H1 (cell line): ENCODE results near the gene LAS1L. TPM values are rescaled to one million over a fixed set of nuclear protein-coding genes. Genes with fewer than 3 reads are reported as not detected.

Source experiments
- CTCF ChIA-PET: fragments of 300-600 bp; sonication (Branson Sonifier 250); formaldehyde crosslinking; loops from one replicate; lab custom pipeline; 2021; ENCODE audit not compliant: partially characterized antibody; lab: Charles Lee
- POLR2A ChIA-PET: fragments of 300-600 bp; sonication (Branson Sonifier 250); formaldehyde crosslinking; loops from one replicate; lab custom pipeline; 2021; ENCODE audit warnings: inconsistent platforms; ENCODE audit not compliant: partially characterized antibody; lab: Charles Lee
- DNase-seq, 2 experiments: peaks; one replicate each; pipeline versions ENCODE4 v3.0.0 to v3.0.0-alpha.2; 2010 to 2022; ENCODE audit warnings: low spot score in 2 of 2, low read depth in 1 of 2, mixed read lengths in 1 of 2
- FAIRE-seq: peaks from 2 replicates; lab custom pipeline; 2011; peaks lifted over from hg19 to GRCh38; lab: Jason Lieb, UNC
- H2AFZ ChIP-seq: 2 replicates; pipeline ENCODE4 v1.8.1; 2012; ENCODE audit warnings: low read length, inconsistent platforms
- H2AK5ac ChIP-seq: 2 replicates; pipeline ENCODE4 v1.6.1; 2013; ENCODE audit warnings: low read depth, low read length
- H2BK120ac ChIP-seq: replicated peaks from 2 replicates; pipeline ENCODE3; 2013; ENCODE audit warnings: low read depth, low read length, inconsistent platforms
- H2BK12ac ChIP-seq: 2 replicates; pipeline ENCODE4 v1.6.1; 2013; ENCODE audit warnings: low read depth, low read length
- H2BK15ac ChIP-seq: 2 replicates; pipeline ENCODE4 v1.6.1; 2013; ENCODE audit warnings: low read length
- H2BK20ac ChIP-seq: 2 replicates; pipeline ENCODE4 v1.6.1; 2013; ENCODE audit warnings: low read length
- H2BK5ac ChIP-seq: 2 replicates; pipeline ENCODE4 v1.6.1; 2013; ENCODE audit warnings: low read depth, low read length
- H3K14ac ChIP-seq: 2 replicates; pipeline ENCODE4 v1.6.1; 2013; ENCODE audit warnings: inconsistent platforms; ENCODE audit not compliant: insufficient read length
- H3K18ac ChIP-seq: 2 replicates; pipeline ENCODE4 v1.6.1; 2013; ENCODE audit warnings: low read length; ENCODE audit errors: extremely low read depth
- H3K23ac ChIP-seq: 2 replicates; pipeline ENCODE4 v1.6.1; 2013; ENCODE audit warnings: inconsistent platforms; ENCODE audit not compliant: insufficient read length
- H3K23me2 ChIP-seq: 2 replicates; pipeline ENCODE4 v1.6.1; 2013; ENCODE audit warnings: low read depth, low read length
- H3K27ac ChIP-seq: 2 replicates; pipeline ENCODE4 v1.6.1; 2011; ENCODE audit warnings: low read depth, low read length, inconsistent platforms
- H3K27me3 ChIP-seq, 4 experiments: replicated peaks in 1 of 4; 1 replicate in 1 of 4; 2 replicates in 3 of 4; pipeline versions ENCODE4 v1.6.1 to v1.8.1; 2011 to 2013; ENCODE audit warnings: low read length in 3 of 4, mild to moderate bottlenecking in 3 of 4, inconsistent platforms in 2 of 4, mixed read lengths in 2 of 4, moderate library complexity in 1 of 4; ENCODE audit not compliant: control insufficient read depth in 3 of 4, insufficient read depth in 3 of 4; ENCODE audit errors: extremely low read depth in 1 of 4
- H3K36me3 ChIP-seq, 4 experiments: 2 replicates each; pipeline versions ENCODE4 v1.6.1 to v1.8.1; 2011 to 2013; ENCODE audit warnings: mild to moderate bottlenecking in 4 of 4, low read length in 3 of 4, moderate library complexity in 2 of 4, control low read depth in 1 of 4, inconsistent platforms in 1 of 4; ENCODE audit not compliant: insufficient read depth in 4 of 4, control insufficient read depth in 2 of 4
- H3K4ac ChIP-seq: replicated peaks from 2 replicates; pipeline ENCODE3; 2013; ENCODE audit warnings: low read length, low read depth, mixed read lengths, inconsistent platforms; ENCODE audit not compliant: insufficient read length
- H3K4me1 ChIP-seq, 4 experiments: replicated peaks in 1 of 4; 1 replicate in 1 of 4; 2 replicates in 3 of 4; pipeline versions ENCODE4 v1.6.1 to v1.8.1; 2011 to 2013; ENCODE audit warnings: low read length in 3 of 4, inconsistent platforms in 2 of 4, mixed read lengths in 1 of 4; ENCODE audit not compliant: insufficient read depth in 4 of 4, control insufficient read depth in 3 of 4
- H3K4me2 ChIP-seq, 2 experiments: 2 replicates each; pipeline versions ENCODE4 v1.6.1 to v1.8.1; 2011 to 2013; ENCODE audit warnings: low read depth in 2 of 2, low read length in 2 of 2, control low read depth in 1 of 2, inconsistent platforms in 1 of 2, mild to moderate bottlenecking in 1 of 2; ENCODE audit not compliant: insufficient read depth in 1 of 2
- H3K4me3 ChIP-seq, 4 experiments: fragments of 200-600, 300-600 bp in 1 of 4; sonication (generic), shearing (Covaris generic), sonication (Bioruptor Twin) in 1 of 4; 2 replicates each; pipeline versions ENCODE4 v1.5.1 to v1.8.1; 2011 to 2016; ENCODE audit warnings: low read length in 4 of 4, low read depth in 3 of 4, control low read depth in 2 of 4, inconsistent platforms in 2 of 4, mild to moderate bottlenecking in 2 of 4, mixed read lengths in 1 of 4, moderate library complexity in 1 of 4; ENCODE audit not compliant: insufficient read depth in 2 of 4; ENCODE audit errors: extremely low read depth in 1 of 4
- H3K56ac ChIP-seq: replicated peaks from 2 replicates; pipeline ENCODE3; 2013; ENCODE audit warnings: low read depth, mild to moderate bottlenecking, mixed read lengths, low read length, inconsistent platforms; ENCODE audit not compliant: insufficient read length
- H3K79me1 ChIP-seq: 2 replicates; pipeline ENCODE4 v1.6.1; 2013; ENCODE audit warnings: low read depth, low read length, control low read depth
- H3K79me2 ChIP-seq, 2 experiments: 2 replicates each; pipeline versions ENCODE4 v1.6.1 to v1.8.1; 2012 to 2013; ENCODE audit warnings: low read length in 2 of 2, mild to moderate bottlenecking in 2 of 2, inconsistent platforms in 1 of 2; ENCODE audit not compliant: insufficient read depth in 2 of 2, control insufficient read depth in 1 of 2
- H3K9ac ChIP-seq, 4 experiments: replicated peaks in 1 of 4; 1 replicate in 1 of 4; 2 replicates in 3 of 4; pipeline versions ENCODE4 v1.6.1 to v1.8.1; 2011 to 2013; ENCODE audit warnings: low read depth in 3 of 4, low read length in 3 of 4, control low read depth in 2 of 4, mild to moderate bottlenecking in 2 of 4, moderate library complexity in 2 of 4, inconsistent platforms in 1 of 4; ENCODE audit errors: extremely low read depth in 1 of 4
- H3K9me3 ChIP-seq, 2 experiments: 2 replicates each; pipeline versions ENCODE4 v1.6.1 to v1.8.1; 2012 to 2013; ENCODE audit warnings: mild to moderate bottlenecking in 2 of 2, moderate library complexity in 2 of 2, control low read depth in 1 of 2, inconsistent platforms in 1 of 2, low read depth in 1 of 2, low read length in 1 of 2, mixed read lengths in 1 of 2; ENCODE audit not compliant: insufficient read depth in 2 of 2
- H4K20me1 ChIP-seq, 2 experiments: replicated peaks in 1 of 2; 2 replicates each; pipeline versions ENCODE3 to v1.8.1; 2011 to 2013; ENCODE audit warnings: inconsistent platforms in 2 of 2, low read length in 2 of 2, mild to moderate bottlenecking in 1 of 2; ENCODE audit not compliant: insufficient read depth in 2 of 2, control insufficient read depth in 1 of 2
- H4K5ac ChIP-seq: 2 replicates; pipeline ENCODE4 v1.6.1; 2013; ENCODE audit warnings: low read length, low read depth, mixed read lengths, inconsistent platforms; ENCODE audit not compliant: insufficient read length
- H4K8ac ChIP-seq: 2 replicates; pipeline ENCODE4 v1.8.0; 2013; ENCODE audit warnings: mild to moderate bottlenecking, moderate library complexity, low read length, inconsistent platforms; ENCODE audit not compliant: insufficient read depth; ENCODE audit errors: extremely low read depth
- H4K91ac ChIP-seq: replicated peaks from 2 replicates; pipeline ENCODE3; 2013; ENCODE audit warnings: low read length, mixed read lengths, inconsistent platforms; ENCODE audit not compliant: insufficient read length
- ASH2L ChIP-seq: fragments of 200-600, 300-600 bp; sonication (generic); IDR thresholded peaks from one replicate; pipeline ENCODE4 v1.7.1; 2017; ENCODE audit warnings: low read length
- BACH1 ChIP-seq: IDR thresholded peaks from 2 replicates; pipeline ENCODE4 v1.6.1; 2012; ENCODE audit warnings: low read length, improper control_type of control experiment
- CBX5 ChIP-seq: fragments of 300-800, 300-1000 bp; sonication (generic); IDR thresholded peaks from 2 replicates; pipeline ENCODE4 v1.7.1; 2016; ENCODE audit warnings: antibody characterized with exemption, low read length, low read depth
- CBX8 ChIP-seq: fragments of 300-800, 300-1000 bp; sonication (generic); IDR thresholded peaks from 2 replicates; pipeline ENCODE4 v1.7.1; 2016; ENCODE audit warnings: low read depth, low read length, borderline replicate concordance
- JUN ChIP-seq: IDR thresholded peaks from 2 replicates; pipeline ENCODE4 v1.6.1; 2011; ENCODE audit warnings: low read depth, mild to moderate bottlenecking, improper control_type of control experiment, low read length
- JUND ChIP-seq: IDR thresholded peaks from 2 replicates; pipeline ENCODE4 v1.6.1; 2011; ENCODE audit warnings: mild to moderate bottlenecking, improper control_type of control experiment, low read length
- KDM4A ChIP-seq: IDR thresholded peaks from one replicate; pipeline ENCODE4 v1.7.1; 2012; ENCODE audit warnings: low read depth, mild to moderate bottlenecking, moderate library complexity, low read length, inconsistent platforms; ENCODE audit not compliant: severe bottlenecking
- MAFK ChIP-seq: IDR thresholded peaks from 2 replicates; pipeline ENCODE4 v1.6.1; 2012; ENCODE audit warnings: low read depth, mild to moderate bottlenecking, improper control_type of control experiment, low read length
- NRF1 ChIP-seq: IDR thresholded peaks from 2 replicates; pipeline ENCODE4 v1.6.1; 2011; ENCODE audit warnings: mild to moderate bottlenecking, low read depth, low read length, improper control_type of control experiment
- POLR2A ChIP-seq, 2 experiments: IDR thresholded peaks; 1 replicate in 1 of 2; 2 replicates in 1 of 2; pipeline ENCODE4 v1.6.1; 2011; ENCODE audit warnings: low read depth in 2 of 2, low read length in 2 of 2, mild to moderate bottlenecking in 2 of 2; ENCODE audit errors: control extremely low read depth in 1 of 2
- POU5F1 ChIP-seq: IDR thresholded peaks from 2 replicates; pipeline ENCODE4 v1.6.1; 2011; ENCODE audit warnings: low read depth, mild to moderate bottlenecking, low read length, moderate library complexity
- RBBP5 ChIP-seq: IDR thresholded peaks from 2 replicates; pipeline ENCODE4 v1.7.1; 2012; ENCODE audit warnings: low read depth, mild to moderate bottlenecking, inconsistent platforms, low read length, moderate library complexity, borderline replicate concordance
- RNF2 ChIP-seq: fragments of 200-900, 300-1000 bp; sonication (generic); IDR thresholded peaks from 2 replicates; pipeline ENCODE4 v1.7.1; 2016; ENCODE audit warnings: borderline replicate concordance, low read depth, mild to moderate bottlenecking, antibody characterized with exemption, low read length; ENCODE audit not compliant: poor library complexity, severe bottlenecking; ENCODE audit errors: missing control alignments
- SIN3A ChIP-seq, 2 experiments: IDR thresholded peaks in 1 of 2; conservative IDR thresholded peaks in 1 of 2; 2 replicates each; pipeline ENCODE4 v1.6.1; 2011 to 2012; ENCODE audit warnings: low read length in 2 of 2, improper control_type of control experiment in 1 of 2, low read depth in 1 of 2, mild to moderate bottlenecking in 1 of 2
- SP4 ChIP-seq: IDR thresholded peaks from 2 replicates; pipeline ENCODE4 v1.6.1; 2012; ENCODE audit warnings: low read length, inconsistent platforms
- TCF12 ChIP-seq: IDR thresholded peaks from 2 replicates; pipeline ENCODE4 v1.6.1; 2011; ENCODE audit warnings: low read depth, mild to moderate bottlenecking, low read length
- WGBS, 2 experiments: shearing (Covaris generic) in 1 of 2; methylation state at CpG; one replicate each; pipeline versions ENCODE4 v1.1.6 to v1.1.7; 2013 to 2015; ENCODE audit warnings: low lambda C conversion rate in 2 of 2, mixed read lengths in 2 of 2, inconsistent platforms in 1 of 2, low coverage in 1 of 2, missing lambda C conversion rate in 1 of 2; ENCODE audit not compliant: insufficient replicate concordance in 2 of 2, insufficient coverage in 1 of 2, insufficient read length in 1 of 2; ENCODE audit errors: extremely low coverage in 1 of 2, missing lambda C conversion rate in 1 of 2; 5-methylcytosine and 5-hydroxymethylcytosine counted together
- polyA plus RNA-seq, 7 experiments: library from polyadenylated mRNA; depleted of rRNA in 3 of 7; stranded (reverse) in 5 of 7; unstranded in 2 of 7; fragments of >200 nt in 5 of 7; fragments of 200-250 nt in 2 of 7; gene quantifications; 1 replicate in 5 of 7; 2 replicates in 1 of 7; 4 replicates in 1 of 7; pipeline versions ENCODE4 v1.2.1 to v1.2.3, GENCODE V29; 2011 to 2013; ENCODE audit warnings: missing spikeins in 2 of 7, mixed read lengths in 2 of 7
- total RNA-seq: library from RNA; stranded (reverse); fragmentation: NEBNext Ultra II Directional; extraction: Animal tissue kit (Norgen Biotek cat#: 25700); gene quantifications from 2 replicates; pipeline ENCODE4 v1.2.1, GENCODE V29; 2021

Gene LAS1L
- total and polyA plus RNA-seq, 2 of the 8 experiments (the other 6 are each of a cell fraction or from before 2014, with no cell fraction given), result 39.5 to 65.0 TPM

- 86% methylated on average over 2 of the region's 3 CpGs; no CpG with 5 or more reads in 1 of the 2 experiments for WGBS, 2 experiments
- no peak overlapping the region for H2BK15ac ChIP-seq
- H2AFZ ChIP-seq, result peak overlapping the region; percentile 53; the same call in 1 of the 2 replicates
- no peak for TF ChIP-seq ASH2L
- no peak for TF ChIP-seq SP4
- no peak for TF ChIP-seq BACH1
- TF ChIP-seq KDM4A, result no peak
- TF ChIP-seq NRF1, result no peak
- TF ChIP-seq RBBP5, result no peak
- no peak for TF ChIP-seq CBX8
- no peak for TF ChIP-seq MAFK
- TF ChIP-seq POLR2A (IDR thresholded peaks at IDR 0.05; ENCODE audit: control extremely low read depth in 1 of 2, low read depth in 2 of 2, low read length in 2 of 2), result no peak
- no peak for TF ChIP-seq TCF12
- TF ChIP-seq SIN3A (conservative IDR thresholded peaks at IDR 0.05 in 1 of 2, IDR thresholded peaks at IDR 0.05 in 1 of 2; ENCODE audit: low read depth in 1 of 2, low read length in 2 of 2), result no peak
- TF ChIP-seq JUND, result no peak
- TF ChIP-seq CBX5, result no peak
- TF ChIP-seq POU5F1, result no peak
- TF ChIP-seq JUN, result no peak
- no peak for TF ChIP-seq RNF2
Observed at GRCh38 chrX:65575022-65575421, 40.4 kb upstream of the LAS1L start.

More at GRCh38 chrX:65575022-65575421, 40.4 kb upstream of the LAS1L start:
- no peak for DNase-seq
- H4K8ac ChIP-seq, result no peak overlapping the region
- ChIA-PET CTCF (no interaction called here), POLR2A (no interaction called here)
- H2BK20ac ChIP-seq, result no peak overlapping the region
- H4K5ac ChIP-seq, result no peak overlapping the region
- no peak overlapping the region for H3K23ac ChIP-seq
- no peak overlapping the region for H3K56ac ChIP-seq
- FAIRE-seq, result no peak
- no peak overlapping the region for H3K14ac ChIP-seq
- no peaks in the 10 kb centered on the region for H3K79me2 ChIP-seq
- no peaks in the 10 kb centered on the region for H3K9me3 ChIP-seq
- H3K79me1 ChIP-seq, result no peaks in the 10 kb centered on the region
- no peaks in the 10 kb centered on the region for H3K23me2 ChIP-seq
- H3K4me3 ChIP-seq, result no peak overlapping the region
- no peak overlapping the region for H3K9ac ChIP-seq
- H4K91ac ChIP-seq, result no peak overlapping the region
- H2BK120ac ChIP-seq, result no peak overlapping the region
- H3K18ac ChIP-seq, result no peak overlapping the region
- H3K36me3 ChIP-seq, result no peaks in the 10 kb centered on the region
- no peaks in the 10 kb centered on the region for H3K27me3 ChIP-seq
- H2AK5ac ChIP-seq, result no peak overlapping the region
- no peak overlapping the region for H2BK12ac ChIP-seq
- H3K27ac ChIP-seq, result no peak overlapping the region
- H3K4me2 ChIP-seq, result no peak overlapping the region
- H3K4me1 ChIP-seq, result no peaks in the 10 kb centered on the region
- H2BK5ac ChIP-seq, result no peak overlapping the region
- H3K4ac ChIP-seq, result no peak overlapping the region
- no peaks in the 10 kb centered on the region for H4K20me1 ChIP-seq
